ENCODE results near the gene MEGF6. TPM values are rescaled to one million over a fixed set of nuclear protein-coding genes. Genes with fewer than 3 reads are reported as not detected.

Gene MEGF6
- total and polyA plus RNA-seq, 9 donors: 7.7 to 26.7 (median 15.3) TPM

DNA sequence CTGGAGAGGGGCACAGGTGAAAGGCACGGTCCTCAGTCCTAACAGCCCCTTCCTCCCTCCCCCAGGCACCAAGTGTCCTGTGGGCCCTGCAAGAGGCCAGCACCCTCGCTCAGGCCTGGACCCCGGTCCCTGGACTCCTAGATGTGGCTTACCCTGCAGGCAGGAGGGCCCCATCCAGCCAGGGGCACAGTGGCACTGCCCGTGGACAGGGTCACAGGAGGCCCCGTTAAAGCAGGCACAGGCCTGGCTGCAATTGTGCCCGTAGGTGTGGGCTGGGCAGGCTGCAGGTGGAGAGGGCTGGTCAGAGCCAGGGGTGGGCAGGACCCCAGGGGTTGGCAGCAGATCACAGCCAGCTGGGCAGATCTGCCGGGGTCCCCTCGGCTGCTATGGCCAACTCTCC is 112.3 kb downstream of the MEGF6 start:
- peaks cover 12% of the 10 kb centered on the region for H3K4me1 ChIP-seq (ENCODE audit: control insufficient read depth, insufficient read depth, low read length)
- H3K27ac ChIP-seq (ENCODE audit: low read length): no peak overlapping the region
- DNase-seq: no peak
- no peaks in the 10 kb centered on the region for H3K36me3 ChIP-seq (ENCODE audit: control insufficient read depth, insufficient read depth, low read length)
- 78% methylated on average over 6 of the region's 8 CpGs for WGBS (ENCODE audit: insufficient coverage)
- no peak overlapping the region for H3K4me3 ChIP-seq (ENCODE audit: low read length)
- no peaks in the 10 kb centered on the region for H3K27me3 ChIP-seq (ENCODE audit: control insufficient read depth, insufficient read depth, low read length)
- H3K9me3 ChIP-seq (replicated peaks; ENCODE audit: control insufficient read depth, low read depth, low read length): no peaks in the 10 kb centered on the region

DNA sequence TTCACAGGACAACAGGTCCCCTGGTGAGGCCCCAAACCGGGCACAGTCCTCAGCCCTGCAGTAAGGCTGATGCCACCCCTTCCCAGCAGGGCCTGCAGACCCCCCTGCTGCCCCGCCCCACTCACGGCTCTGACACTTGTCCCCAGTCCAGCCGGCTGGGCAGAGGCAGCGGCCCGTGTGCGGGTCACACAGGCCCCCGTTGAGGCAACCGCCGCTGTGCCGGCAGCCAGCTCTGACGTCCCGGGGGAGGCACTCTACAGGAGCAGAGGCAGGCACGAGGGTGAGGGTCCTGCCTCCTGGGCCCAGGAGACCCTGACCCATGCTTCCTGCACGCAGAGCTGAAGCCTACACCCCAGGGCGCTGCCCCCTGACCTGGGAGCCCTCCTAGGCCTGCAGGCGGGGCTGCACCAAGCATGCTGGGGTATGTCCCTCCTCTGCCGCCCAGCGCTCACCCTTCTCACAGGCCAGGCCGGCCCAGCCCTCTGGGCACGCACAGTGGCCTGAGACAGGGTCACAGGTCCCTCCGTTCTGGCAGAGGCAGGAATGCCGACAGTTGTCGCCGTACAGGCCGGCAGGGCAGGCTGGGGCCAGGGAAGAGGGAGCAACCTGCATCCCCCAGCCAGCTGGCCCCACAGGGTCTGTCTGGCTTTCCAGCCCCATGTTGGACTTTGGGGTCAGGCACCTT is 112.9 kb downstream of the MEGF6 start:
- DNase-seq: no peak
- H3K4me3 ChIP-seq (ENCODE audit: low read length): no peak overlapping the region
- H3K9me3 ChIP-seq (replicated peaks; ENCODE audit: control insufficient read depth, low read depth, low read length): no peaks in the 10 kb centered on the region
- peaks cover 14% of the 10 kb centered on the region for H3K4me1 ChIP-seq (ENCODE audit: control insufficient read depth, insufficient read depth, low read length)
- no peaks in the 10 kb centered on the region for H3K27me3 ChIP-seq (ENCODE audit: control insufficient read depth, insufficient read depth, low read length)
- H3K27ac ChIP-seq (ENCODE audit: low read length): no peak overlapping the region
- H3K36me3 ChIP-seq (ENCODE audit: control insufficient read depth, insufficient read depth, low read length): no peaks in the 10 kb centered on the region
- WGBS (ENCODE audit: insufficient coverage): 70% methylated on average over 26 of the region's 26 CpGs

DNA sequence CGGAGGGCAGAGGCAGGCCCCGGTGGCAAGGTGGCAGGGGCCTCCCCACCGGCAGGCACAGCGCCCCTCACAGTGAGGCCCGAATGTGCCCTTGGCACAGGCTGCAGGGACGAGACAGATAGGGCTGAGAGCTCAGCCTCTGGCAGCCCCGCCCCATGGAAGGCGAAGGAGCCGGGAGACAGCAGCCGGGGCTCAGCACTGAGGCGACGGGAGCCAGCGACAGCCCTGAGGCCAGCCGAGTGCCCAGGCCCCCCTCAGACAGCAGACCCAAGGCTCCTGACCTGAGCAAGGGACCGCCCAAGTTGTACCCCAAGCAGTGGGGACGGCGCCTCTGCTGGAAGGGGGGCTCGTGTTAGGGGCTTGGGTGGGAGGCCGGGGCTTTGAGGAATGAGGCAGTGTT is 113.8 kb downstream of the MEGF6 start:
- Histone ChIP-seq H3K27ac (ENCODE audit: low read length) (no peak overlapping the region), H3K27me3 (ENCODE audit: control insufficient read depth, insufficient read depth, low read length) (no peaks in the 10 kb centered on the region), H3K4me1 (ENCODE audit: control insufficient read depth, insufficient read depth, low read length) (peaks cover 17% of the 10 kb centered on the region), H3K4me3 (ENCODE audit: low read length) (no peak overlapping the region), H3K9me3 (replicated peaks; ENCODE audit: control insufficient read depth, low read depth, low read length) (no peaks in the 10 kb centered on the region), H3K36me3 (ENCODE audit: control insufficient read depth, insufficient read depth, low read length) (no peaks in the 10 kb centered on the region)
- 68% methylated on average over 17 of the region's 19 CpGs for WGBS (ENCODE audit: insufficient coverage)
- DNase-seq: no peak

DNA sequence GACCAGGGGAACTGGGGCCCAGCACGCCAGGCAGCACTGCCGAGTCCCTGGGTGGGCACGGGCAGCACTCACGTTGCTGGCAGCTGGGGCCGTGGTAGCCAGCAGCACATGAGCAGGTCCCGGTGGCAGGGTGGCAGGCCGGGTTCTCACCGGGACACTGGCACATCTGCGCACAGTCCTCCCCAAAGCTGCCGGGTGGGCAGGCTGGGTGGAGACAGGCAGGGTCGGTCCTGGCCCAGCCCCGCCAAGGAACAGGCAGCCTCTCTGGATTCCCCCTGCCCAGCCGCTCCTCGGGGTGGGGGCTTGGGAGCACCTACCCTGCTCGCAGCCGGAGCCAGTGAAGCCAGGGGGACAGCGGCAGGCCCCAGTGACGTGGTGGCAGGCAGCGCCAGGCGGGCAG is 114.4 kb downstream of the MEGF6 start:
- Histone ChIP-seq H3K27ac (ENCODE audit: low read length) (no peak overlapping the region), H3K4me1 (ENCODE audit: control insufficient read depth, insufficient read depth, low read length) (peaks cover 23% of the 10 kb centered on the region), H3K27me3 (ENCODE audit: control insufficient read depth, insufficient read depth, low read length) (no peaks in the 10 kb centered on the region), H3K4me3 (ENCODE audit: low read length) (no peak overlapping the region), H3K36me3 (ENCODE audit: control insufficient read depth, insufficient read depth, low read length) (no peaks in the 10 kb centered on the region), H3K9me3 (replicated peaks; ENCODE audit: control insufficient read depth, low read depth, low read length) (no peaks in the 10 kb centered on the region)
- no peak for DNase-seq
- WGBS (ENCODE audit: insufficient coverage): 89% methylated on average over 20 of the region's 20 CpGs

DNA sequence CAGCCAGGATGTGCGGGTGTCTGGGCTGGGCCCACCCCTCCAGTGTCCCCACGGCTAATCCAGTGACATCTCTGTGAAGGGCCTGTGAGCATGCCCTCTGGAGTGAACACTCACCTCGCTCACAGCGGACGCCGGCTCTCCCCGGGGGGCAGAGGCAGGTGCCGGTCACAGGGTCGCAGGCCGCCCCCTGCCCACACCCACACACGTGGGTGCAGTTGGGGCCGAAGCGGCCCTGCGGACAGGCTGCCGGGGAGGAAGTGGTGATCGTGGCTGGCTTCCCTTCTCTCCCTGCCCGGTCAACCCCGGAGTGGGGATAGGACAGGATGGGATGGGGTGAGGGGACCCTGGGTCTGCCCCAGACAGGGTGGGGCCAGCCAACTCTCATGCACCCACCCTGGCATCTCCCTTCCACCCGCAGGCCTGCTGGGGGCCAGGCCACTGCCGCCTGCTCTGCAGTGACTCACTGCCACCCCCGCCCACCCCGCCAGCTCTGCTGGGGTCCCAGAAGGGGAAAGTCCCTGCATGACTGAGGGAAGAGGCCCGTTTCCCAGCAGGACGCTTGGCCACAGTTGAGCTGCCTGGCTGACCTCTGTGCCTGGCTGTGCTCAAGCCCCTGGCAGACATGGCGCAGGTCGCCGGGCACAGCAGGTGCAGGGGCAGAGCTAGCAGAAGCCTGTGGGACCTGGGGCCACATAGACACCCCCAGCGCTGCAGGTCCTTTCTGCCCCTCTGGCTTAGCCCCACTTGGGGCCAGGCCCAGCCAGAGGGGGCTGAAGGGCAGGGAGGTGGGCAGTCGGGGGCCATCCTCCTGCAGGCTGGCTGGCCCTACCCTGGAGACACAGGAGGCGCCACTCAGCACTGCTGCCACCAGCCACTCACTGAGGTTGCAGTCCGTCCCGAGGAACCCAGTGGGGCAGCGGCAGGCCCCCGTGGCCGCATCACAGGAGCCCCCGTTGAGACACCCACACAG is 115.2 kb downstream of the MEGF6 start:
- no peak for DNase-seq
- Histone ChIP-seq H3K27me3 (ENCODE audit: control insufficient read depth, insufficient read depth, low read length) (no peaks in the 10 kb centered on the region), H3K4me3 (ENCODE audit: low read length) (no peak overlapping the region), H3K9me3 (replicated peaks; ENCODE audit: control insufficient read depth, low read depth, low read length) (no peaks in the 10 kb centered on the region), H3K36me3 (ENCODE audit: control insufficient read depth, insufficient read depth, low read length) (no peaks in the 10 kb centered on the region), H3K27ac (ENCODE audit: low read length) (no peak overlapping the region), H3K4me1 (ENCODE audit: control insufficient read depth, insufficient read depth, low read length) (peaks cover 28% of the 10 kb centered on the region)
- WGBS (ENCODE audit: insufficient coverage): 84% methylated on average over 26 of the region's 36 CpGs

DNA sequence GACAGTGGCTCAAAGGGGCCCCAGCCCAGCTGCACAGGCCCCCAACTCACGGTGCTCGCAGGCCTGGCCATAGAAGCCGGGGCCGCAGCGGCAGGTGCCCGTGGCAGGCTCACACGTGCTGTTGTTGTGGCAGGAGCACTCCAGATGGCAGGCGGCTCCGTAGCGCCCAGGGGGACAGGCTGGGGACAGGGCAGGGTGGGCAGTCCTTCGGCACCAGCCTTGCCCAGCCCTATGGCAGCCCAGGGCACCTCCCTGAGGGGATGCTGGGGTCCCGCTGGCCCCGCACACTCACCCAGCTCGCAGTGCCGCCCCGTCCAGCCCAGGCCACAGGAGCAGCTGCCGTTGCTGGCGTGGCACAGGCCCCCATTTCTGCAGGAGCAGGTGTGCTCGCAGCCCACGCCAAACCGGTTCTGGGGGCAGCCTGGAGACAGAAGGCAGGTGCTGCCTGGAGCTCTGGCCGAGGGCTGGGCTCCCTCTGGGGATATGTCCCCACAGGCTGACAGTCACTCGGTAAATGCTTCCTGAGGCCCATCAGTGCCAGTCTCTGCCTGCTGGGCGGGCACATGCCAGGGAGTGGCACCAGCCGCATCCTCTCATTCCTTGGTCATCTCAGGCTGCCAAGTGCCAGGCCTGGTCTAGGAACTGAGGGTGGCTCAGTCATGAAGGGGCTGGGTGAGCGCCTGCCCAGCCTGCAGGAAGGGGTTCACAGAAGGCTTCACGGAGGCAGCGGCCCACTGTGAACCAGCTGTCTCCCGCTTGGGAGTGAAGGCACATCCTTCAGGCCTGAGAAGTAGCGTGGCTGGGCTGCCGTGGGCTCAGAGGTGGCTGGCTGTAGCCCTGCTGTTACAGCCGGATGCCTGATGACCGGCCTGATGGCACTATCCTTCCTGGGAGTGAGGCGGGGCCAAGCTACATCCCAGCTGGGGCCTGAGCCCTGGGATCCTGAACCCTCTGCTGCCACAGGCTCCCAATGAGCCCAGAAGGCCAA is 116.7 kb downstream of the MEGF6 start:
- peaks cover 6% of the 10 kb centered on the region for H3K36me3 ChIP-seq (ENCODE audit: control insufficient read depth, insufficient read depth, low read length)
- H3K4me1 ChIP-seq (ENCODE audit: control insufficient read depth, insufficient read depth, low read length): peaks cover 35% of the 10 kb centered on the region
- H3K27ac ChIP-seq (ENCODE audit: low read length): no peak overlapping the region
- no peak overlapping the region for H3K4me3 ChIP-seq (ENCODE audit: low read length)
- H3K27me3 ChIP-seq (ENCODE audit: control insufficient read depth, insufficient read depth, low read length): no peaks in the 10 kb centered on the region
- no peaks in the 10 kb centered on the region for H3K9me3 ChIP-seq (replicated peaks; ENCODE audit: control insufficient read depth, low read depth, low read length)
- no peak for DNase-seq
- WGBS (ENCODE audit: insufficient coverage): 75% methylated on average over 33 of the region's 34 CpGs

DNA sequence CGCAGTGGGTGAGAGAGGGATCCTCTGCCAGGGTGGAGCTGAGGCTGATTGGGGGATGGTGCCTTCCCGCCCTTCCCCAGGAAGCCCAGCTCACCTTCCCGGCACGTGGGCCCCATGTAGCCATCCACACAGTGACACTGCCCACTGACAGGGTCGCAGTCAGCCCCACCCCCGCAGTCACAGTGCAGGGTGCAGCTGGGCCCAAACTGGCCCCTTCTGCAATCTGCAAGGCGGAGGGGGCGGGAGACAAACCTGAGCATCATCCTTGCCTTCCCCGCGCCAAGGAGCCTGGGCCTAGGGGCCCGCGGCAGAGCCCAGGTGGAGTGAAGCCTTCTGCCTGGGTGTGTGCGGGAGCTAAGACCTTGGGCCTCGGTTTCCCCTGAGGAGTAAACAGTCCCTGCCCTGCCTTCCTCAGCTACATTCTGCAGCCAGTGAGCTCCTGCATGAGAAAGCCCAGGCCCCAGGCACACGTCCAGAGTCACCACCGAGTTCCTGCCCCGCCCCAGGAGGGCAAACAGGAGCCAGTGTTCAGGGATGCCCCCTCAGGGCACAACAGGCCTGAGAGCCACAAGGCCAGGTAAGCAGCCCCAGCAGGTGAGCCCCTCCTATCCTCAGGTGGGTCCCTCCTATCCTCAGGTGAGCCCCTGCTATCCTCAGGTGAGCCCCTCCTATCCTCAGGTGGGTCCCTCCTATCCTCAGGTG is 118.6 kb downstream of the MEGF6 start:
- Histone ChIP-seq H3K27me3 (ENCODE audit: control insufficient read depth, insufficient read depth, low read length) (no peaks in the 10 kb centered on the region), H3K27ac (ENCODE audit: low read length) (no peak overlapping the region), H3K36me3 (ENCODE audit: control insufficient read depth, insufficient read depth, low read length) (peaks cover 6% of the 10 kb centered on the region), H3K9me3 (replicated peaks; ENCODE audit: control insufficient read depth, low read depth, low read length) (peaks cover 6% of the 10 kb centered on the region), H3K4me3 (ENCODE audit: low read length) (no peak overlapping the region), H3K4me1 (ENCODE audit: control insufficient read depth, insufficient read depth, low read length) (peaks cover 35% of the 10 kb centered on the region)
- 82% methylated on average over 17 of the region's 17 CpGs for WGBS (ENCODE audit: insufficient coverage)
- DNase-seq: no peak

DNA sequence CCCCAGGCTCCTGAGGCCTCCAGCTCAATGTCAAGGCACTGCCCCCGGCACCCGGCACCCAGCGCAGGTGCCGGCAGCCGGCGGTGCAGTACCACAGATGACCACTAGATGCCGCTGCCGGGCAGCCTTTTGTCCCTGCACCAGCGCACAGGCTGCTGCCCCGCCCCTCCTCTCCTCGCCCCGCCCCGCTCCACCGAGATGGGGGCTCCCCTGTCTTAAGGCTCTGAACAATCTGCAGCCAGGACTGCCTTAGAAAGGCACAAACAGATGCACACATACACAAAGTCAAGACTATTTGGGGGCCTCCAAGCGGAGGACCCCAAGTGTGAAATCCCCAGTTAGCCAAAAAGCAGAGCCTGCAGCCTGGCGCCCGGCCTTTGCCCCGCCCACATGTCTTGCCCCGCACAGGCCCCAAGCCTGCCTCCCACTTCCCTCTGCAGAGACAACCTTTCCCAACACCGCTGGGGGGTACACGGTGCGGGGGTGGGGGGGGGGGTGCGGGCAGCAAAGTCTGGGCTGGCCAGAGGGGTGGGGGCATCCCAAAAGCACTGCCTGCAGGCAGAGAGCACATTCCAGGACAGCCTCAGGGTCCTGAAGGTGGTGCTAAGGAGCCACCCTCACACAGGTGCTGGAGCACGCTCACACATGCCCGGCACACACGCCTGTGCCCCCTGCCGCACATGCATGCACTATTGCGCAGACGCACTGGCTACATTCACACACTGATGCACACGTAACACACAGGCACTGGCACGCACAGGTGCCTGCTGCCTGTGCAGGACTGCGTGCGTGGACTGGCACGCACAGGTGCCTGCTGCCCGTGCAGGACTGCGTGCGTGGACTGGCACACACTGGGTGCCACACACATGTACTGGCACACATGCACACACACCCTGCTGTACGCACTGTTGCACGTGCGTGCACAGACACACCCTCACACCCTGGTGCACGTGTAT is 119.7 kb downstream of the MEGF6 start:
- Histone ChIP-seq H3K27ac (ENCODE audit: low read length) (no peak overlapping the region), H3K27me3 (ENCODE audit: control insufficient read depth, insufficient read depth, low read length) (no peaks in the 10 kb centered on the region), H3K4me3 (ENCODE audit: low read length) (no peak overlapping the region), H3K36me3 (ENCODE audit: control insufficient read depth, insufficient read depth, low read length) (peaks cover 6% of the 10 kb centered on the region), H3K4me1 (ENCODE audit: control insufficient read depth, insufficient read depth, low read length) (peaks cover 35% of the 10 kb centered on the region), H3K9me3 (replicated peaks; ENCODE audit: control insufficient read depth, low read depth, low read length) (peaks cover 6% of the 10 kb centered on the region)
- WGBS (ENCODE audit: insufficient coverage): 38% methylated on average over 30 of the region's 41 CpGs
- DNase-seq: peak; percentile 75
